Prostate gland (tissue), 2 donors: Measurements from ENCODE around the gene RAB8B.

Source experiments
- POLR2A ChIP-seq: fragments of 450-650 bp; IDR thresholded peaks from one replicate; pipeline ENCODE4 v1.6.1; 2016; ENCODE audit warnings: antibody characterized with exemption, mild to moderate bottlenecking
- POLR2AphosphoS5 ChIP-seq: sonication (generic); formaldehyde crosslinking; IDR thresholded peaks from one replicate; pipeline ENCODE4 v1.6.1; 2017; ENCODE audit warnings: antibody characterized with exemption
- TF ChIP-seq, protein P1 (sequence below), 4 experiments: fragments of 200-600 bp in 2 of 4; fragments of 450-650 bp in 2 of 4; sonication (generic) in 2 of 4; IDR thresholded peaks; 1 replicate in 3 of 4; 2 replicates in 1 of 4; pipeline ENCODE4 v1.5.1; 2016 to 2019; ENCODE audit warnings: antibody characterized with exemption in 4 of 4, mild to moderate bottlenecking in 2 of 4, moderate library complexity in 2 of 4

DNA sequence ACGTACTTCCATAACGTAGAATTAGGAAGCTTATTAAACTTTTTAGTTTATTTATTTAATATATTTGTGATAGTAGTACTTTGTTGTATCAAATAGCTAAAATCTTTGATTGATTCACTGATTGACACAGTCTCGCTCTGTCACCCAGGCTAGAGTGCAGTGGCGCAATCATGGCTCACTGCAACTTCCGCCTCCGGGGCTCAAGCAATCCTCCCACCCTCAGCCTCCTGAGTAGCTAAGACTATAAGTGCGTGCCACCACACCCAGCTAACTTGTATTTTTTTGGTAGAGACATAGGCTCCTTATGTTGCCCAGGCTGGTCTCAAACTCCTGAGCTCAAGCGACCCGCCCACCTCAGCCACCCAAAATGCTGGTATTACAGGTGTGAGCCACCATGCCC is 93.7 kb downstream of the RAB8B start:
- TF ChIP-seq, protein P1, sequence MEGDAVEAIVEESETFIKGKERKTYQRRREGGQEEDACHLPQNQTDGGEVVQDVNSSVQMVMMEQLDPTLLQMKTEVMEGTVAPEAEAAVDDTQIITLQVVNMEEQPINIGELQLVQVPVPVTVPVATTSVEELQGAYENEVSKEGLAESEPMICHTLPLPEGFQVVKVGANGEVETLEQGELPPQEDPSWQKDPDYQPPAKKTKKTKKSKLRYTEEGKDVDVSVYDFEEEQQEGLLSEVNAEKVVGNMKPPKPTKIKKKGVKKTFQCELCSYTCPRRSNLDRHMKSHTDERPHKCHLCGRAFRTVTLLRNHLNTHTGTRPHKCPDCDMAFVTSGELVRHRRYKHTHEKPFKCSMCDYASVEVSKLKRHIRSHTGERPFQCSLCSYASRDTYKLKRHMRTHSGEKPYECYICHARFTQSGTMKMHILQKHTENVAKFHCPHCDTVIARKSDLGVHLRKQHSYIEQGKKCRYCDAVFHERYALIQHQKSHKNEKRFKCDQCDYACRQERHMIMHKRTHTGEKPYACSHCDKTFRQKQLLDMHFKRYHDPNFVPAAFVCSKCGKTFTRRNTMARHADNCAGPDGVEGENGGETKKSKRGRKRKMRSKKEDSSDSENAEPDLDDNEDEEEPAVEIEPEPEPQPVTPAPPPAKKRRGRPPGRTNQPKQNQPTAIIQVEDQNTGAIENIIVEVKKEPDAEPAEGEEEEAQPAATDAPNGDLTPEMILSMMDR (IDR thresholded peaks at IDR 0.05), result no peak
- no peak for TF ChIP-seq POLR2AphosphoS5
- no peak for TF ChIP-seq POLR2A
